Ascending aorta (tissue), 2 donors: ENCODE results near the gene RDH8. TPM values are rescaled to one million over a fixed set of nuclear protein-coding genes. Genes with fewer than 3 reads are reported as not detected.
"Not testable (repeated sequence)": the region's sequence is repeated elsewhere in the genome, so short reads cannot be mapped to it uniquely, and the experiment has no call there.

Experiments used
- DNase-seq, 2 donors: peaks; one replicate each; pipeline ENCODE4 v3.0.0-alpha.2; 2019; ENCODE audit warnings: low spot score in 2 of 2
- H3K27ac ChIP-seq, 2 donors: fragments of 200-600 bp; sonication (generic); one replicate each; pipeline ENCODE4 v1.5.1; 2016 to 2017; ENCODE audit warnings: mild to moderate bottlenecking in 1 of 2
- H3K27me3 ChIP-seq: fragments of 200-600 bp; sonication (generic); one replicate; pipeline ENCODE4 v1.5.1; 2017
- H3K36me3 ChIP-seq, 2 donors: fragments of 200-600 bp; sonication (generic); one replicate each; pipeline ENCODE4 v1.5.1; 2016
- H3K4me1 ChIP-seq, 2 donors: fragments of 200-600 bp; sonication (generic); one replicate each; pipeline ENCODE4 v1.5.1; 2016 to 2017; ENCODE audit warnings: mild to moderate bottlenecking in 1 of 2
- H3K4me3 ChIP-seq, 2 donors: fragments of 200-600 bp; sonication (generic); one replicate each; pipeline ENCODE4 v1.5.1; 2016 to 2017; ENCODE audit warnings: mild to moderate bottlenecking in 1 of 2
- H3K9me3 ChIP-seq, 2 donors: fragments of 200-600 bp; sonication (generic); one replicate each; pipeline ENCODE4 v1.5.1; 2016
- CTCF ChIP-seq, 3 experiments: fragments of 200-600 bp in 2 of 3; fragments of 450-650 bp in 1 of 3; sonication (generic) in 2 of 3; IDR thresholded peaks; one replicate each; pipeline ENCODE4 v1.5.1; 2016 to 2019; ENCODE audit warnings: antibody characterized with exemption in 3 of 3, mild to moderate bottlenecking in 1 of 3, moderate library complexity in 1 of 3
- intact Hi-C: fragments of 100-400 bp; cut with DNase I; formaldehyde crosslinking; loops from one replicate; pipeline ENCODE4 v1.15.1; 2023
- total RNA-seq: library from RNA; depleted of rRNA; stranded (reverse); fragments of >200 nt; gene quantifications from one replicate; pipeline ENCODE4 v1.1.0, GENCODE V29; 2016

Gene RDH8
- total RNA-seq, 1 donor from 2014 or later = not detected

- Histone ChIP-seq H3K27me3 (no peaks in the 10 kb centered on the region), H3K36me3 (no peaks in the 10 kb centered on the region), H3K4me1 (no peaks in the 10 kb centered on the region), H3K27ac (no peak overlapping the region), H3K4me3 (no peak overlapping the region), H3K9me3 (no peaks in the 10 kb centered on the region)
- intact Hi-C loops = no loop called here
- TF ChIP-seq CTCF (IDR thresholded peaks at IDR 0.05) = no peak
- no peak for DNase-seq
Measured at GRCh38 chr19:10018263-10018662, 5.0 kb downstream of the RDH8 start.

- no peaks in the 10 kb centered on the region for H3K4me1 ChIP-seq
- TF ChIP-seq CTCF (IDR thresholded peaks at IDR 0.05) = no peak
- intact Hi-C loops = no loop called here
- no peak overlapping the region for H3K4me3 ChIP-seq
- H3K27ac ChIP-seq = no peak overlapping the region
- no peaks in the 10 kb centered on the region for H3K36me3 ChIP-seq
- no peak for DNase-seq
- no peaks in the 10 kb centered on the region for H3K9me3 ChIP-seq
- no peaks in the 10 kb centered on the region for H3K27me3 ChIP-seq
Measured at GRCh38 chr19:10018786-10019185, 5.5 kb downstream of the RDH8 start.

- no peaks in the 10 kb centered on the region for H3K36me3 ChIP-seq
- TF ChIP-seq CTCF (IDR thresholded peaks at IDR 0.05) = no peak
- no peaks in the 10 kb centered on the region for H3K27me3 ChIP-seq
- no peaks in the 10 kb centered on the region for H3K9me3 ChIP-seq
- H3K27ac ChIP-seq = no peak overlapping the region
- no peak for DNase-seq
- intact Hi-C loops = no loop called here
- no peaks in the 10 kb centered on the region for H3K4me1 ChIP-seq
- no peak overlapping the region for H3K4me3 ChIP-seq
Measured at GRCh38 chr19:10019246-10019645, 6.0 kb downstream of the RDH8 start.

GRCh38 chr19:10020851-10021250 is 7.6 kb downstream of the RDH8 start:
- Histone ChIP-seq H3K36me3 (no peaks in the 10 kb centered on the region), H3K4me1 (no peaks in the 10 kb centered on the region), H3K27ac (no peak overlapping the region), H3K9me3 (no peaks in the 10 kb centered on the region), H3K27me3 (no peaks in the 10 kb centered on the region), H3K4me3 (no peak overlapping the region)
- intact Hi-C loops = no loop called here
- no peak for DNase-seq
- no peak for TF ChIP-seq CTCF (IDR thresholded peaks at IDR 0.05)

GRCh38 chr19:10021446-10021845 is 8.2 kb downstream of the RDH8 start:
- H3K27me3 ChIP-seq = no peaks in the 10 kb centered on the region
- no peak for TF ChIP-seq CTCF (IDR thresholded peaks at IDR 0.05)
- H3K4me3 ChIP-seq = no peak overlapping the region
- DNase-seq = no peak
- H3K9me3 ChIP-seq = no peaks in the 10 kb centered on the region
- intact Hi-C loops = no loop called here
- H3K36me3 ChIP-seq = no peaks in the 10 kb centered on the region
- H3K4me1 ChIP-seq = no peaks in the 10 kb centered on the region
- H3K27ac ChIP-seq = no peak overlapping the region

GRCh38 chr19:10021863-10022262 is 8.6 kb downstream of the RDH8 start:
- H3K27ac ChIP-seq = no peak overlapping the region
- DNase-seq = no peak
- H3K27me3 ChIP-seq = no peaks in the 10 kb centered on the region
- no peak overlapping the region for H3K4me3 ChIP-seq
- no peaks in the 10 kb centered on the region for H3K9me3 ChIP-seq
- intact Hi-C loops = no loop called here
- no peaks in the 10 kb centered on the region for H3K4me1 ChIP-seq
- TF ChIP-seq CTCF (IDR thresholded peaks at IDR 0.05) = no peak
- H3K36me3 ChIP-seq = no peaks in the 10 kb centered on the region

GRCh38 chr19:10023096-10023495 is 9.8 kb downstream of the RDH8 start:
- H3K4me1 ChIP-seq, DNase-seq, H3K27me3 ChIP-seq, intact Hi-C loops, H3K36me3 ChIP-seq, H3K4me3 ChIP-seq, H3K27ac ChIP-seq, H3K9me3 ChIP-seq: not testable (repeated sequence)
